Thyroid gland (tissue), 4 donors: ENCODE results near the gene CAPN5.

Experiments
- CTCF ChIP-seq, 6 experiments: fragments of 200-600 bp in 3 of 6; fragments of 450-650 bp in 3 of 6; sonication (generic) in 3 of 6; IDR thresholded peaks; one replicate each; pipeline ENCODE4 v1.5.1; 2016 to 2019; ENCODE audit warnings: antibody characterized with exemption in 6 of 6, mild to moderate bottlenecking in 2 of 6, inconsistent platforms in 1 of 6, moderate library complexity in 1 of 6
- POLR2A ChIP-seq, 2 donors: fragments of 450-650 bp; IDR thresholded peaks; one replicate each; pipeline ENCODE4 v1.6.1; 2017; ENCODE audit warnings: antibody characterized with exemption in 2 of 2, mild to moderate bottlenecking in 2 of 2, moderate library complexity in 1 of 2

- TF ChIP-seq CTCF (IDR thresholded peaks at IDR 0.05) (no peak), POLR2A (IDR thresholded peaks at IDR 0.05) (no peak)
Measured at GRCh38 chr11:77075425-77075905, 8.7 kb downstream of the CAPN5 start.
